ENCODE measurements around the gene WFS1. TPM values are rescaled to one million over a fixed set of nuclear protein-coding genes. Genes with fewer than 3 reads are reported as not detected.

WFS1 gene
- total RNA-seq, 2 donors from 2014 or later = 48.9 to 52.6 TPM

- intact Hi-C loops (cut with DNase I) = no loop called here
These were observed 74.3 kb downstream of the WFS1 start for GRCh38 chr4:6343939-6344408.

GRCh38 chr4:6345096-6345830 lies 75.6 kb downstream of the WFS1 start:
- intact Hi-C loops (cut with DNase I) = no loop called here
- peak; percentile 66 for DNase-seq (ENCODE audit: low spot score)

More at GRCh38 chr4:6343939-6344408, 74.3 kb downstream of the WFS1 start:
- DNase-seq (ENCODE audit: low spot score) = peak; percentile 64

GRCh38 chr4:6345866-6346265 lies 76.2 kb downstream of the WFS1 start:
- DNase-seq (ENCODE audit: low spot score) = peak; percentile 74
- intact Hi-C loops (cut with DNase I) = no loop called here

- DNase-seq (ENCODE audit: low spot score) = peak; percentile 68
- intact Hi-C loops (cut with DNase I) = no loop called here
These were observed 76.9 kb downstream of the WFS1 start for GRCh38 chr4:6346373-6347110.

DNA sequence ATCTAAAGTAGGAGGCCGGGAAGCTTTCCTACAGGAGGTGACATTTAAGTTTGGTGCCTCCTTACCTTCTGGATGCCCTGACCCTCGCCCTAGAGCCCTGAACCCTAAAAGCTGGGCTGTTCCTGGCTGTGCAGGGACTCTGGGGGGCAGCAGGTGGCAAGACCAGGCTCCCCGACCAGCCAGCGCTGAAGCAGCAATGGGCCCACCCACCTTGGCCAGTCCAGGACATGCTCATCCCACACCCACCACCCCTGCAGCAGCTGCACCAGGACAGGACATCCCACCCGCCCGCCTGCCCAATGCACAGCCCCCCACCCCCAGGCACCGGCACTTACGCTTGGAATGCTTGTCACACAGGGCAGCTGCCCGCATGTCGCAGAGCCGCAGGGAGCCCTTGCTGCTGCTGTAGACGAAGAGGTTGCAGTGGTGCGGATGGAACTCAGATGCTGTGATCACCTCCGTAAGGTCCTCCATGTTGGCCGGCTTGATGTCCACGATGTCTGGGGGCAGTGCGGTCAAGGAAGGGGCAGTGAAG lies 77.9 kb downstream of the WFS1 start:
- intact Hi-C loops (cut with DNase I) = no loop called here
- DNase-seq (ENCODE audit: low spot score) = peak; percentile 53

GRCh38 chr4:6348408-6348807 lies 78.8 kb downstream of the WFS1 start:
- intact Hi-C loops (cut with DNase I) = no loop called here
- DNase-seq (ENCODE audit: low spot score) = peak; percentile 65

GRCh38 chr4:6349896-6350603 lies 80.4 kb downstream of the WFS1 start:
- peak; percentile 48 for DNase-seq (ENCODE audit: low spot score)
- intact Hi-C loops (cut with DNase I) = no loop called here

- intact Hi-C loops (cut with DNase I) = no loop called here
- peak; percentile 42 for DNase-seq (ENCODE audit: low spot score)
These were observed 81.0 kb downstream of the WFS1 start for GRCh38 chr4:6350646-6351045.

DNA sequence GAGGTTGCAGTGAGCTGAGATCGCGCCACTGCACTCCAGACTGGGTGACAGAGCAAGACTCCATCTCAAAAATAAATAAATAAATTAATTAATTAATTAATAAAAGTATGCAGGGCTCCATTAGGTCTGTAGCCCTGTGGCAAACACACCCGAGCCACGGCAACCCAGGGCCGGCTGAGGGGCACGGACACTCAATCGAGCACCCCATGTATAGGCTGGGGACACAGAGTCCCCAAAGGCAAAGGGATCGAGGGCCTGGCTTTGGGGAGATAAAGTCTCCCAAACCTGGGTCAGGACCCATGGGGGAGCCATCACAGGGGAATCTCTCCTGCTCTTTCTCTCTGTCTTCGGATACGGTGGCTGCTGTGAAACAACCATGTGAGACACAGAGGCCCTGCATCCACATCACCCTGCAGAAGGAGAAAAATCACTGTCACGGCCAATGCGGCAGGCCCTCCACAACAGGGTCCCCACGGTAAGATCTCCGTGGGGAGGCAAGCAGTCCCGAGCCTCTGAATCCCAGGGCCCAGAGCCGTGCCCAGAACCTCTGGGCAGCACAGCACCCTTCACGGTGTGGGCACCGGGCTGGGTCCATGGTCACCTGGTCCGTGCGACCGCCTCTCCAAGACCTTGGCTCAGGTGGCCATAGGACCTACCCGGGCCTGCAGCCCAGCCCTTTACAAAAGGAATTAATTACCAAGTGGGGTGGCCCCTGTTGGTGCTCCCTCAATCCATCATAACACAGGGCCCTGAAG lies 81.8 kb downstream of the WFS1 start:
- intact Hi-C loops (cut with DNase I) = no loop called here
- DNase-seq (ENCODE audit: low spot score) = peak; percentile 71

- DNase-seq (ENCODE audit: low spot score) = peak; percentile 69
- intact Hi-C loops (cut with DNase I) = no loop called here
These were observed 82.5 kb downstream of the WFS1 start for GRCh38 chr4:6352031-6352692.

Other genes starting within 250 kb of the WFS1 start
- under 1 TPM; 0.14 TPM for gene JAKMIP1, start 69.3 kb upstream of the WFS1 start, total RNA-seq
- gene PPP2R2C, start 202.8 kb downstream of the WFS1 start, total RNA-seq = 10 to 100 TPM in 1 of 2 donors, 1 to 10 TPM in 1; 3.9 to 18.3 TPM

All from posterior vena cava (tissue), 2 donors.